GM10847 (cell line): ENCODE data around the gene TSPAN4.

ENCODE experiments used
- POLR2A ChIP-seq: IDR thresholded peaks from 2 replicates; pipeline ENCODE4 v1.6.1; 2011; ENCODE audit not compliant: insufficient read length; ENCODE audit errors: extremely low read depth

Gene TSPAN4

DNA sequence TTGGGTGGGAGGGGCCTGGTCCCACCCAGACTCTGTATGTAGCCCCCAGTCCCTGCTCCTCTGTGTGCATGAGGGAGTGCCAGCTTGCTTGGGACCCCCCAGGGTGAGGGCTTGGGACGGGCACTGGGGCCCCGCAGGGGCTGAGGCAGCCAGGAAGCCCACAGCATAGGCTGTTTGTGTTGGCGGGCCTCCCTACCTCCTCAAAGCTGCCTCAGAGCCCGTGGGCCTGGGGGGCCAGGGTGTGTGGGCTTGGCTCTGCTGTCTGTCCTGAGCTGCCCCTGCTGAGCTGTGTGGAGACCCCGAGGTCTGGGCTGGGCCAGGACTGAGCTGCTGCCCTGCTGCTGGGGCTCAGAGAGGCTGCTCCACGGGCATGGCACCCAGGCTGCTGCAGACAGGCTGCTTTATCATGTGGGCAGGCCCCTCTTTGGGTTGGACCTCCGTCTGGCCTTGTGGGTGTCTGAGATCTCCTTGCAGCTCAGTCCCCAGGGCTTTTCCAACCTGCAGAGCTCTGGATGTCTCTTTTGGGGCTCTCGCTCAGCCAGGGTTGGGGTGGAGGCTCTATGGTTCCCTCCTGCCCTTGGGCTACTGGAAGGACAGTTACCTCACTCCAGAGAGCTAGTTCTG lies 3.3 kb downstream of the TSPAN4 start:
- TF ChIP-seq POLR2A: no peak

DNA sequence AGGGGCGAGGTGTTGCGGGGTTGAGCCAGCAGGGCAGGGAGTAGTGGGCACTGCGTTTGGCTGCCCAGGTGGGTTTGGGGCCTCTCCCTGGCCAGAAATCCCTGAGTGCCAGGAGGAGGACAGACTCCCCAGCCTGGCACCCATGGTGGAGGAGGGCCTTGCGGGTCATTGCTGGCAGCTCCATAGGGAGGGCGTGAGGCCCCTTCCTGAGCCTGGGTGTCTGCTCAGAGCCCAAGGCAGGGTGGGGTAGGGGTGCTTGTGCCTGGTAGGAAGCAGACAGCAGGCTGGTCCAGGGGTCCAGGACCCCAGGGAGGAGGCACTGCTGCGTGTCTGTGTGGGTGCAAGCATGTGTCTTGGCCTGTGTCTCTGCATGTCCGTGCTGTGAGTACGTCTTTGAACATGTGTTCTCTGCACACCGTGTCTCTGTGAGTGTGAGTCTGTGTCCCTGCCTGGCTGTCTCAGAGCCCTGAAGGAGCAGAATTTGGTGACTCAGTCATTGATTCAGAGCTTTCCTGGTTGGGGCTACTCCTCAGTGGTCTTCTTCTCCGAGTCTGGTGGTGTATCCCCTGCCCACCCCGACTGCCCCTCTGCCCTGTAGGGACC lies 3.9 kb downstream of the TSPAN4 start:
- TF ChIP-seq POLR2A: no peak

DNA sequence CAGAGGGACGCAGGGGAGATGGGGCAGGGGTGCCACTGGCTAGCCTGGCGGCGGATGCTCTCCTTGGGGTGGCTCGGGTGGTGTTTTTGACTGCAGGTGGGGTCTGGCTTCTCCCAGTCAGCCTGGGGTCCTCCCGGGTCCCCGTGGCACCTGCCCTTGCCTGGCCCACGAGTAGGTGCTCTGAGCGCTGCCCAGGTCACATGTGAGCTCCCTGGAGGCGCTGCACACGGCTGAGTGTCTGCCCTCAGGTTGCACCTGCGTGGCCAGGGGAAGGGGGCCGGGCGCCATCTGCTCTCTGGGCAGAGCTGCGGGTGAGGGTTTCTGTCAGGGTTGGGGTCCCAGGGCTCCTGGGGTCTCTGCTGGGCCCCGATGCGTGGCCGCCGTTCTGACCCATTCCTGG lies 5.2 kb downstream of the TSPAN4 start:
- TF ChIP-seq POLR2A: no peak

DNA sequence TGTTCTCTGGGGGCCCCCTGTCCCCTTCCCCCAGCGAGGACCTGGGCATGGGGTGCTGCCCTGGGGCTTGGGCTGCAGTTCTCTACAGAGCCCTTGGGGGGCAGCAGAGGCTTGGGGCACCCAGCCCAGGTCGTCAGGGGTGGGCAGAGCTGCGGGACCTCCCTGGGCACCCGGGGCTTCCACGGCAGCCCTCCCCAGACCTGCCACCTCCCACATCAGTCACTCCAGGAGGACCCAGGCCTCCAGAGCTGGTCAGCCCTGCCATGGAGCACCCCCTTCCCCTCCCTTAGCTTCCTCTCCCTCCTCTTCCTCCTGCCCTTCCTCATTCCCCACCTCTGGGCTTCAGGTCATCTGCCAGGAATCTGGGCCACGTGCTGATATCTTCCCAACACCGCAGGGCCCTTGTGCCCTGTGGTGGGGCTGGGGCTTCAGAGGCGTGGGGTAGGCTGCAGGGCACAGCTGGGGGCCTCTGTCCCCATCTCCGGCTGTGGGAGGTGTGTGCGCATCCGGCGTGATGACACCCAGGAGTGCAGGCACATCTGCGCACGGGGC lies 5.8 kb downstream of the TSPAN4 start:
- no peak for TF ChIP-seq POLR2A

DNA sequence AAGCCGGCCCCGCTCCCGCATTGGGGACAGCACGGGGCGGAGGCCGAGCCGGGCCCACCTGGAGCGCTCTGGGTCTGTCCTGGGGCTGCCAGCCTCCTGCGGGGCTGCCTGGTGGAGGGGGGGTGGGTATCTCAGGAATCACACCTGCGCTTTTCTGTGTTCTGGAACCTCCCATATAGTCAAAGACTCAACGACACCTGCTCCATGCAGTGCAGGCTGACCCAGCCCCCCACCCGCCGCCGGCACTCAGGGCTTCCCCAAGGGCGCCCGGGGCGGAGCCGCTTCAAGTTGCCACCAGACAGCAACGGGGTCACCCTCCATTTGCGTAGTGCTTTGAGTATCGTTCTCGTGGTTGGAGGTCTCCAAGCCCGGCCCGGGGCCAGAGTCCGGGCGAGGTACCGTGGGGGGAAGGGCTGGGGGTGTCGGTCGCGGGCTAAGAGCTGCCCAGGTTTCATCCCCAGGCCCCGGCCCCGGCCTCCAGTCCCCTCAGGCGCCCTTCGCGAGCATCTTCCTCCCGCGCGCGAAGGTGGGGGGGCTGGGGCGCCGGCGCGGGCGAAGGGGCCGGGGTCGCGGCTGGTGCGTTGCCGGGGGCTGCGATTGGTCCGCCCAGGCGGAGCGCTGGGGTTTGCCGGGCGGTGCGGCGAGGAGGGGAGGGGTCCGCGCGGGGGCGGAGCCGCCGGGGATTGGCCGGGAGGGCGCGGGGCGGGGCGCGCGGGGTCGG lies 6.6 kb downstream of the TSPAN4 start:
- no peak for TF ChIP-seq POLR2A

DNA sequence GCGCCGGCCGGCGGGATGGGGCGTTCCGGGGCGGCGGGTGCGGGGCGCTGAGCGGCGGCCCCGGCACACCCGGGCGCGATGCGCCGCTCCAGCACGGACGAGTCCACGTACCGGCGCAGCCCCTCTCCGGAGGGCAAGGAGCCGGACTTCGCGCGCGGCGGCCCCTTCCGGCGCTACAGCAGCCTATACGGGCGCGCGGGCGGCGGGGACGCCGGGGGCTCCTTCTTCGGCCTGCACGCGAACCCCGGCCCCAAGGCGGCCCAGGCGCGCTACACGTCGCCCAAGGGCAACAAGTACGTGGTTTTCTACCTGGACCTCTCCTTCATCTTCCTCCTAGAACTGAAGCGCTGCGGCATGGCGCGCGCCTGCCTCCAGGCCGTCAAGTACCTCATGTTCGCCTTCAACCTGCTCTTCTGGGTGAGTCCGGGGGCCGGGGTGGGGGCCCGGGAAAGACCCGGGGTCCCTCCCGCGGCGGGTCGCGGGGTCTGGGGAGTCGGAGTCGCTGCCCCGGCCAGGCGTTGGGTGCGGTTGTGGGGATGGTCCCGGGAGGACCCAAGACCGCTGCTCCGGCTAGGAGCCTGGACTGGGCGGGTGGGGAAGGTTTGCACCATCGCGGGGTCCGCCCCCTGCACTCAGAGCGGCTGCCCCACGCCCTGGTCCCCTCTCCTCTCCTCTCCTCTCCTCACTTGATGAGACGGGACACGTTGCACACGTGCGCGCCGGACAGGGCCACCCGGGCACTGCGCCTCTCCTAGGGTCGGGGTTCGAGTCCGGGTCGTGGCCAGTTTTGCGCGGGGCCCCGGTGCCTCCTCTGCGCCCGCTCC lies 7.5 kb downstream of the TSPAN4 start:
- no peak for TF ChIP-seq POLR2A

DNA sequence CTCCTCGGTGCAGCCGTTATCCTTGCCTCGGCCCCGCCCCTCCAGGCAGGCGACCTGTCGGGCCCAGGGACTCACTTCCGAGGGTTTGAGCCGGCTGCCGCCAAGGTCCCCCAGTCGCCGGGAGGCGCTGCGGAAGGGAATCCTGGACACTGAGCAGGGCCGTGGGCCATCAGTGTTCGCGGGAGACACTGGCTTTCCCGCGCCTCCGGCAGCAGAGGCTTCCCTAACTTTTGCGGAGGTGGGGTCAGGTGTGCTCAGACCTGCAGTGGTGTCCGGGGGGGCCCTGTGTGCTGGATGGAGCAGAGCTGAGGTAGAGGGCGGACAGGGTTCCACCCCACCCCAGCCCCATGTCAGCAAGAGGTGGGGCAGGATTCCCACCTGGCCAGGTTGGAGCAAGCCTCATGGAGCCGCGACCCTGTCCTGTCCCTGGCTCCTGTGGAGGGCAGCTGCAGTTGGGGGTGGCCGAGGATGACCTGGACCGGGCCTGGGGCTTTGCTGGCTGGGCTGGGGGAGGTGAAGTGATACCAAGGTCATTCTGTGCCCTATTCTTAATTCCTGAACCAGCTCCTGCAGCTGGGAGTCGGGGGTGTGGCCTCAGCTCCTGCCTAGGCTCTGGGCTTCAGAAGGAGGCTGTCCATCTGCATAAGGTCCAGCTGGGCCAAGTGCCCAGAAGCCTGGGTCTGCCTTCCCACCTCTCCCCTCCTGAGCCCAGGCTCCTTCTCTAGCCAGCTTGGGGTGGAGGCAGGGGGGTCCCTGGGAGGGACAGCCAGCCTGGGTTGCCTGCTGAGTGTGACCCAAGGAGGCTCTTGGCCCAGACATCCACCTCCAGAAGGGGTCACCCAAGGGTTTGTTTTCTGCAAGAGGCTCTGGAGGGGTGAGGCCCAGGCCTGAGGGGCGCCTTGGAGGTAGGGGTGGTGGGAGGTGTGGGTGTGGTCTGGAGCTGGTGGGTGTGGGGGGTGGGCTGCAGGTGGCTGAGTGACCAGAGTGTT lies 8.4 kb downstream of the TSPAN4 start:
- no peak for TF ChIP-seq POLR2A

DNA sequence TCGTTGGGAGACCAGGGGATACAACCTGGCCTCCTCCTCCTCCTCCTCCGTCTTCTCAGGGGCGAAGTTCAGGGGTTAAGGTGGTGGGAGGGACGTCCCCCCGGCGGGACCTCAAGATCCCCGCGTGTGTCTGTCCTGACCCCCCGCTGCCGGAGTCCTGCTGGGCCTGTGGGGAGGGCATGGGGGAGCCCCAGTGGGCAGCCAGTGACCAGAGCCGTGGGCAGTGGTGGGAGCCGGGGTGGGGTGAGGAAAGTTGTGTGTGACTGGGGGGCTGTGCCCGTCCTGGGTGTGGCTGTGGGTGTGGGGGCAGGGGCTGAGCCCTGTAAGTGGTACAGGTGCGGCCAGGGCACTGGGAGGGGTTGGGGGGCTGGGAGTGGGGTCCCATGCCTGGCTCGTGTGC lies 10.1 kb downstream of the TSPAN4 start:
- TF ChIP-seq POLR2A: no peak

DNA sequence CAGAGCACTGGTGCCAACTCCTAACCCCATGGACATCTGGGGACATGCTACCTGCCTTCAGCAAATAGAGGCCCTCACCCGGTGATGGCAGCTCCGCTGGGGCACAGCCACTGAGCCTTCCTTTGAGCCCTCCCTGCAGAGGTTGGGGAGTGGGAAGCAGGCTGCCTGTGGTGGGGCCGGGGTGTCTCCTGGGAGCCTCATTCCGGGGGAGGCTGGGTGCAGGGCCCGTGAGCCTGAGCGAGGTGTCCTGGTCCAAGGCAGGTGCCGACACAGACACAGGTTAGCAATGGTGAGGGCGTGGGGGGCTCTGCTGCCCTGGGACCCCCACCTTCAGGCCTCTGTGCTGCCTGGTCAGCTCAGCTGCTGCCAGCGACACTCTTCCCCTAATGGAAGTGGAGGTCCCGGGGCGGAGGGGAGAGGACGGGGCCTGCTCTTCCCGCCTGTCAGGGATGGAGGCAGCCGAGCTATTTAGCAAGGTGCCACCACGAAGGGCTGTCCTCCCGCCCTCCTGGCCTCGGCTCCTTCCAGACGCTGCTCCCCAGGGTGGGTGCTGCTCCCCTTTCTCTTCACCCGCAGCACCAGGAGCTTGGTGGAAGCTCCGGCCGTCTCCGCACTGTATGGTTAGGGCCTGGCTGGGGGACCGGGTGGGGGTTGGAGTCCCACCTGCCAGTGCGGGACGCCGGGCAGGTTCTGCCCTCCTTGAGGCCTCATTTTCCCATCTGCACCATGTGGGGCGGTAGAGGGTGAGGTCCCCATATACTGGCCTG lies 11.2 kb downstream of the TSPAN4 start:
- no peak for TF ChIP-seq POLR2A

DNA sequence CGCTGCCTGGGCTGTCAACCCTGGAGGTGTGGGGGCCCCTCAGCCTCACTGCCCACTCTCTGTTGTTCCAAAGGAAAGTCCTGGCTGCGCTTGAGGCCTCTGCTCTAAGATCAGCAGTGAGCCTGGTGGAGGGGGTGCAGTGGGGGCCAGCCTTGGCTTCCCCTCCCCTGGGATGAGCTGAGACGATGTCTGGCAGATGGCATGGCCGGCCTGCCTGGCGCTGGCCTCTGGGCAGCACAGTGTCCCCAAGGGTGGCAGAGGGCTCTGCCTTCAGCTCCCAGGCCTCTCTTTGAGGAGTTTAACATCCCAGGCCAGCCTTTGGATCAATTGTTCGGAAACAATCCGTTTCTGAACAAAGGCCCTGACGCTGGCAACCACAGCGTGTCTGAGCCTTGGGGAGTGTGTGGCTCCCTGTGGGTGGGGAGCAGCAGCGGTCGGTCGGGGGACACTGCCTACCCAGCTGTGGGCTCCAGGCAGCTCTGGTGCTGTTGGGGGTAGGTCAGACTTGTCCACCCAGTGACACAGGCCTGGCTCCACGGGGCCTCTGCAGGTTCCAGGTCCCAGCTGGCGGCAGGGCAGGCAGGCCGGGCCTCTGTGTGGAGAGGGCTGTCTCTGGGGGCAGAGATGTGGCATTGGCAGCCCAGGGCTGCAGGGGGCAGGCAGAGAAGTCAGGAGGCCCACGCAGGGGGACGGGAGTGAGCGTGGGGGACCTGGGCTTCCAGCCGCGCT lies 12.1 kb downstream of the TSPAN4 start:
- no peak for TF ChIP-seq POLR2A

DNA sequence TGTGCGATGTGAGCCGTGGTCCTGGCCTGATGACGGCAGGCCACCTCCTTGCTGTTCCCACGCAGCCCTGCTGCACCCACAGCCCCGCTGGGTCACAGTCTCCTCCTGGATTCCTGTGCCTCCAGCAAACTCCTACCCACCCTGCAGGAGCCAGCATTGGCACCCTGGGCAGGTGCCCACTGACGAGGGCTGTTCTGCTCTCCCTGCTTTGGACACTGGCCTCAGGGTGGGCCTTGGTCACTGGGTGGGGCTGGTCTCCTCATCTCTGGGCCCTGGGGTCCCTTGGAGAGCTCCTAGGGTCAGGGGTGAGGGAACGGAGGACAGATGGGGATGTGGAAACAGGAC lies 12.7 kb downstream of the TSPAN4 start:
- no peak for TF ChIP-seq POLR2A

DNA sequence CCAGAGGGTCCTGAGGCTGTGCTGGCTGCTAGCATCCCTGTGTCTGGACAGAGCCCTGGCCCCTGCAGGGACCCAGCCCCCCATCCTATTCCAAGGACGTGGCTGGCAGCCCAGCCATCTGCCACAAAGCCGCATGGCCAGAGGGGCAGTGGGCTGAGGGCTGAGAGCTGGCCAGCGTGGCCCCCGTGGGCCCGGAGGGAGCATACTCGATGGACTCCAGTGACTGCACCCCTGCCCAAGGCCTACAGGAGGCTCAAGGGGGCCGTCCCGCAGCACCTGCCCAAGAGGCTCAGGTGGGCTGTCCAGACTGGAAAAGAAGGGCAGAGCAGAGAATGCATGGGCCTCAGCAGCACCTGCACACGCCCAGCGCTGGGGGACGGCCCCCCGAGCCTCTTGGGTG lies 13.1 kb downstream of the TSPAN4 start:
- no peak for TF ChIP-seq POLR2A

DNA sequence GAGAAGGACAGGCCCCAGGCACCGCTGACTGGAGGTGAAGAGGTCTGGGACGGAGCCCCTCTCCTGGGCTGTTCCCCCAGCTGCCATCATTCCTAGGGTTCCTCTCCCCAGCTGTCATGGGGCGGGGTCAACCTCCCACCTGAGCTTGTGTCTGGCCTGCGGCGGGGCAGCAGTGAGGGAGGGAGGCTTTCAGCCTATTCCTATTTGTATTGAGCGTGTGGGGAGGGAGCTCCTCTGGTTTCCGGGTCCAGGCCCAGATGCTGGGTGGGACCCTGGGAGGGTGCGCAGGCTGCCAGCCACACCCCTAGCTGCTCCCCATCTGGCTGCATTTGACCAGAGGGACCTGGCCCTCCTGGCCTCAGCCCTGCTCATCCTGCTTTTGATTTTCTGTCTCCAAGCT lies 13.7 kb downstream of the TSPAN4 start:
- no peak for TF ChIP-seq POLR2A
